A673 (cell line): Measurements from ENCODE around the gene UQCC2. TPM values are rescaled to one million over a fixed set of nuclear protein-coding genes. Genes with fewer than 3 reads are reported as not detected.

Experiments used
- Bru-seq: library from RNA; stranded (reverse); fragments of 400-500 nt; gene quantifications from one replicate; lab custom pipeline; 2021; lab: Mats Ljungman, UMichigan
- BruChase-seq, 2 experiments: library from RNA; stranded (reverse); fragments of 400-500 nt; gene quantifications; one replicate each; lab custom pipeline; 2021; lab: Mats Ljungman, UMichigan
- BruUV-seq: library from RNA; stranded (reverse); fragments of 400-500 nt; replicated peaks from 2 replicates; lab custom pipeline; 2021; lab: Mats Ljungman, UMichigan
- CTCF ChIA-PET: fragments of 300-600 bp; sonication (Branson Sonifier 250); formaldehyde crosslinking; loops from one replicate; lab custom pipeline; 2022; ENCODE audit warnings: antibody characterized with exemption; lab: Charles Lee
- POLR2A ChIA-PET: fragments of 300-600 bp; sonication (Branson Sonifier 250); formaldehyde crosslinking; loops from one replicate; lab custom pipeline; 2022; ENCODE audit warnings: antibody characterized with exemption; ENCODE audit not compliant: low non-redundant PET; lab: Charles Lee
- DNase-seq: peaks from one replicate; pipeline ENCODE4 v3.0.0-alpha.2; 2015; ENCODE audit warnings: low spot score
- H3K27ac ChIP-seq: fragments of 200-600 bp; sonication (generic); 2 replicates; pipeline ENCODE4 v1.5.1; 2016; ENCODE audit warnings: mixed run types, low read depth, mild to moderate bottlenecking, mixed read lengths, antibody characterized with exemption, low read length; ENCODE audit not compliant: poor library complexity, severe bottlenecking
- H3K27me3 ChIP-seq: fragments of 200-600 bp; sonication (generic); replicated peaks from 2 replicates; pipeline ENCODE4 v1.6.1; 2017; ENCODE audit warnings: mixed run types, low read depth, mild to moderate bottlenecking, mixed read lengths, antibody characterized with exemption, low read length; ENCODE audit not compliant: insufficient read depth, poor library complexity
- H3K36me3 ChIP-seq: fragments of 200-600 bp; sonication (generic); 2 replicates; pipeline ENCODE4 v1.6.1; 2016; ENCODE audit warnings: mixed run types, mild to moderate bottlenecking, mixed read lengths, antibody characterized with exemption, low read length; ENCODE audit not compliant: insufficient read depth, poor library complexity, severe bottlenecking
- H3K4me1 ChIP-seq: fragments of 200-600 bp; sonication (generic); 2 replicates; pipeline ENCODE4 v1.6.1; 2017; ENCODE audit warnings: mixed run types, mild to moderate bottlenecking, mixed read lengths, antibody characterized with exemption, low read length; ENCODE audit not compliant: insufficient read depth, poor library complexity, severe bottlenecking
- H3K4me3 ChIP-seq: fragments of 200-600 bp; sonication (generic); 2 replicates; pipeline ENCODE4 v1.5.1; 2016; ENCODE audit warnings: low read depth, mixed run types, mild to moderate bottlenecking, mixed read lengths, low read length; ENCODE audit not compliant: poor library complexity, severe bottlenecking
- H3K9me3 ChIP-seq: fragments of 200-600 bp; sonication (generic); 2 replicates; pipeline ENCODE4 v1.6.1; 2016; ENCODE audit warnings: mixed run types, low read depth, mild to moderate bottlenecking, mixed read lengths, antibody characterized with exemption, low read length; ENCODE audit not compliant: poor library complexity, severe bottlenecking
- CTCF ChIP-seq: fragments of 300-800, 200-600 bp; sonication (generic); conservative IDR thresholded peaks from 2 replicates; pipeline ENCODE4 v1.5.1; 2017; ENCODE audit warnings: low read depth, mild to moderate bottlenecking, antibody characterized with exemption, low read length, moderate library complexity, mixed read lengths
- EZH2 ChIP-seq: fragments of 200-600 bp; sonication (generic); IDR thresholded peaks from 2 replicates; pipeline ENCODE4 v1.6.1; 2017; ENCODE audit warnings: borderline replicate concordance, low read depth, mild to moderate bottlenecking, mixed read lengths, antibody characterized with exemption, low read length; ENCODE audit not compliant: poor library complexity, severe bottlenecking
- intact Hi-C: fragments of 100-400 bp; cut with micrococcal nuclease; formaldehyde crosslinking; loops from one replicate; pipeline ENCODE4 v1.10.0; 2022; ENCODE audit not compliant: unreplicated experiment
- long read RNA-seq: library from polyadenylated mRNA; stranded (forward); transcript quantifications from one replicate; pipeline ENCODE4 v2.0.0, GENCODE V29; 2022
- total RNA-seq: library from RNA; stranded (reverse); gene quantifications from 2 replicates; pipeline ENCODE4 v1.2.3, GENCODE V29; 2021

The UQCC2 gene
- 122 and 124 TPM in 2 replicates for total RNA-seq
- percentile 89 among the genes with signal in this experiment for Bru-seq, nascent RNA
- BruChase-seq, experiment 1, labeled RNA remaining after a 2-hour chase: percentile 73 among the genes with signal in this experiment
- percentile 68 among the genes with signal in this experiment for BruChase-seq, experiment 2, labeled RNA remaining after a 6-hour chase
- long read RNA-seq, full-length matches to known transcripts: 79 of 94 reads
- long read RNA-seq, partial matches to known transcripts: 3 of 94 reads
- long read RNA-seq, other reads (novel, unspliced or antisense): 12 of 94 reads

- peak; percentile 98 for DNase-seq
- ChIA-PET CTCF (interaction anchor here (0.5 to 1.8 kb wide), 19 partner anchors 11 to 1244 kb away, joined by 3 to 9 read pairs (median 5); no protein-coding TSS in a partner anchor), POLR2A (interaction anchor here (0.5 to 1.0 kb wide), 3 partner anchors 10 to 1853 kb away, joined by 3 to 4 read pairs (median 3); no protein-coding TSS in a partner anchor)
- Histone ChIP-seq H3K9me3 (no peaks in the 10 kb centered on the region), H3K27me3 (no peaks in the 10 kb centered on the region), H3K4me3 (peak within 1 kb of the TSS; percentile 64), H3K4me1 (peaks cover 26% of the 10 kb centered on the region), H3K36me3 (peaks cover 27% of the 10 kb centered on the region), H3K27ac (peak within 1 kb of the TSS; percentile 98)
- intact Hi-C loops: loop anchor here (5.0 to 10.0 kb wide), 2 partner anchors 61 to 443 kb away; no protein-coding TSS in a partner anchor
- TF ChIP-seq CTCF (peak; percentile 82), EZH2 (no peak)
- TSS peak; percentile 39 for BruUV-seq
These were observed at the start of gene UQCC2 for GRCh38 chr6:33711140-33712129. Gene UQCC2, minus strand, starts transcription at chr6:33711700. Its CDS starts 14 bp downstream, at chr6:33711686.

- TF ChIP-seq EZH2 (no peak), CTCF (no peak)
- POLR2A ChIA-PET: no interaction called here
- no TSS peak for BruUV-seq
These were observed 48.6 kb upstream of the UQCC2 start for GRCh38 chr6:33759887-33760629.

GRCh38 chr6:33758815-33759216 lies 47.3 kb upstream of the UQCC2 start:
- ChIA-PET POLR2A (no interaction called here), CTCF (no interaction called here)
- H3K9me3 ChIP-seq: no peaks in the 10 kb centered on the region
- H3K4me3 ChIP-seq: no peak overlapping the region
- no peak for TF ChIP-seq EZH2
- no peak for TF ChIP-seq CTCF
- H3K27ac ChIP-seq: no peak overlapping the region
- peaks cover 13% of the 10 kb centered on the region for H3K4me1 ChIP-seq
- no peak for DNase-seq
- no TSS peak for BruUV-seq
- no peaks in the 10 kb centered on the region for H3K27me3 ChIP-seq
- H3K36me3 ChIP-seq: no peaks in the 10 kb centered on the region
- intact Hi-C loops: no loop called here

More at GRCh38 chr6:33759887-33760629, 48.6 kb upstream of the UQCC2 start:
- H3K4me1 ChIP-seq: peaks cover 10% of the 10 kb centered on the region
- DNase-seq: no peak
- intact Hi-C loops: no loop called here
- CTCF ChIA-PET: no interaction called here
- H3K27ac ChIP-seq: no peak overlapping the region
- no peaks in the 10 kb centered on the region for H3K27me3 ChIP-seq
- no peak overlapping the region for H3K4me3 ChIP-seq
- no peaks in the 10 kb centered on the region for H3K9me3 ChIP-seq
- H3K36me3 ChIP-seq: no peaks in the 10 kb centered on the region
